Measurements from ENCODE around the gene PNMA8C.

- TF ChIP-seq CTCF (conservative IDR thresholded peaks at IDR 0.05; ENCODE audit: low read depth in 2 of 2) (no peak), EZH2phosphoT487 (IDR thresholded peaks at IDR 0.05; ENCODE audit: unreplicated experiment) (no peak), EZH2 (IDR thresholded peaks at IDR 0.05; ENCODE audit: low read depth, unreplicated experiment) (no peak)
These were observed 24.9 kb upstream of the PNMA8C start for GRCh38 chr19:46453661-46454060.
